Measurements from ENCODE around the gene KCTD2. TPM values are rescaled to one million over a fixed set of nuclear protein-coding genes. Genes with fewer than 3 reads are reported as not detected.

The KCTD2 gene
- total RNA-seq, 4 donors from 2014 or later = 22.5 to 38.3 (median 28.6) TPM

DNA sequence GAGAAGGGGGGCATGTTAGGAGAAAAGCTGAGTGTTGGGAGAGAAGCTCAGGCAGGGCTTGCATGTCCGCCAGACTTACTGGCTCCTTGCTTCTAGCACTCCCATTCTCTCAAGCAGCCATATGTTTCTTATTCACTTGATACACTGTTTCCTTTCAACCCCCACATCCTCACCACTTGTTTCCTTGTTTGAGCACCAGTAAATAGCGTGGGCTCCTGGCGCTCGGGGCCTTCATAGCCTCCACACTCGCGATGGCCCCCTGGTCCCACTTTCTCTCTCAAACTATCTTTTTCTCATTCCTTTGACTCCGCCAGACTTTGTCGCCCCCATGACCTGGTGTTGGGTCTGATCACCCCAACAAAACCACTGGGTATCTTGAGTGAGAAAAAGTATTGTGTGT lies 16.9 kb upstream of the KCTD2 start:
- no peak for TF ChIP-seq POLR2A (IDR thresholded peaks at IDR 0.05)
- TF ChIP-seq CTCF (IDR thresholded peaks at IDR 0.05) = no peak
- intact Hi-C loops (cut with DNase I; ENCODE audit: low total_unique reads) = no loop called here
- DNase-seq (ENCODE audit: low spot score in 2 of 2) = no peak
- WGBS, 2 donors = 90 to 93% methylated on average over 8 of the region's 8 CpGs
- H3K4me3 ChIP-seq (ENCODE audit: low read depth, poor library complexity, severe bottlenecking) = no peak overlapping the region

DNA sequence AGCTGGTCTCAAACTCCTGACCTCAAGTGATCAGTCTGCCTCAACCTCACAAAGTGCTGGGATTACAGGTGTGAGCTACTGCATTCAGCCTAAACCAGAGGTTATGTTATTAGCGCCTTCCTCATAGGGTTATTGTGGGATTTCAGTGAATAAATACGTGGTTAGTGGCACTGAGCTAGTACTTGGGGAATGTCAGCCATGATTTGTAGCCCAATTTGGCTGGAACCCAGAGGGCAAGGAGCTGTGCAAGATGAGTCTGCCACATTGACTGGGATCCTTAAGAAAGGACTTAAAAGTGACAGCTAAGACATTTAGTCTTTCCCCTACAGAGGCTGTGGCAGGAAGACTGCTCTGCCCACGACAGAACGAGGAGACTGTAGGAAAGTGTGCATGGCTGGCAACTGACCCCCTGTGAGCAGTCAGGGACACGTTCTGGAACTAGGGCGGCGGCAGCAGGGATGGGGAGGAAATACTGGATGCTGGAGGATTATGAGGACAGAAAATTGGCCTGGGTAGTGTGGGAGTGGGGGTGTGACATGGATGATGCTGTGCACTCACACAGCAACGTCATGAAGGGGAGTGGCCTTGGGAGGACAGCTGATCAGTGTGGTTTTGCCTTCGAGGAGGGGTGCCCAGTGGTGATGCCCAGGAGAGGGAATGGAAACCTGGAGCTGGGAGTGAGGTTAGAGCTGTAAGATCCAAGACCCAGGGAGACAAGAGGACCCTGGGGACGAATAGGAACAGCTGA lies 14.9 kb upstream of the KCTD2 start:
- intact Hi-C loops (cut with DNase I; ENCODE audit: low total_unique reads) = no loop called here
- TF ChIP-seq POLR2A (IDR thresholded peaks at IDR 0.05) = no peak
- no peak for TF ChIP-seq CTCF (IDR thresholded peaks at IDR 0.05)
- WGBS, 2 donors = 4 to 10% methylated on average over 10 of the region's 10 CpGs
- no peak overlapping the region for H3K4me3 ChIP-seq (ENCODE audit: low read depth, poor library complexity, severe bottlenecking)
- DNase-seq (ENCODE audit: low spot score in 2 of 2) = peak; percentile 80 to 96

DNA sequence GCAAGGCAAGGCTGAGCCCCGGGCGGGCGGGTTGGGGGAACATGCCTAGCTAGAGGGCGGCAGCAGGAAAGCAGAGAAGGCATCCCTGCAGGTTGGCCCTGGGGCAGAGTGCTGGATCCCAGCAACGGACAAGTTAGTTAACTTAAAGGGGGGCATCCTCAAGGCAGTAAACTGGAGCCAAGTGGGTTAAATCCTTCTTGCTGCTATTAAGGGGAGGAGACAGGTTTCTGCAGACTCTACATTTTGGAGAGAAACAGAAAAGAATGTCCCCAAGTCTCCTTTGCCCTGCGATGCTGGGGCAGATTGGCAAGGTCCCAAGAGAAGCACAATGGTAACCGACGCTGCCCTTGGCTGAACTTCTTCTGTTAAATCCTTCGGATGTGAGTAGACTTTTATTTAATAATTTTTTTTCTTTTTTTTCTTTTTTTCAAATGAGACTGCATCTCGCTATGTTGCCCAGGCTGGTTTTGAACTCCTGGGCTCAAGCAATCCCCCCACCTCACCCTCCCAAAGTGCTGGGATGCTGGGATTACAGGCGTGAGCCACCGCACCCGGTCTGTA lies 14.2 kb upstream of the KCTD2 start:
- intact Hi-C loops (cut with DNase I; ENCODE audit: low total_unique reads) = no loop called here
- 1 to 2% methylated on average over 13 of the region's 13 CpGs for WGBS, 2 donors
- DNase-seq (ENCODE audit: low spot score in 2 of 2) = no peak
- no peak overlapping the region for H3K4me3 ChIP-seq (ENCODE audit: low read depth, poor library complexity, severe bottlenecking)
- no peak for TF ChIP-seq POLR2A (IDR thresholded peaks at IDR 0.05)
- TF ChIP-seq CTCF (IDR thresholded peaks at IDR 0.05) = no peak

DNA sequence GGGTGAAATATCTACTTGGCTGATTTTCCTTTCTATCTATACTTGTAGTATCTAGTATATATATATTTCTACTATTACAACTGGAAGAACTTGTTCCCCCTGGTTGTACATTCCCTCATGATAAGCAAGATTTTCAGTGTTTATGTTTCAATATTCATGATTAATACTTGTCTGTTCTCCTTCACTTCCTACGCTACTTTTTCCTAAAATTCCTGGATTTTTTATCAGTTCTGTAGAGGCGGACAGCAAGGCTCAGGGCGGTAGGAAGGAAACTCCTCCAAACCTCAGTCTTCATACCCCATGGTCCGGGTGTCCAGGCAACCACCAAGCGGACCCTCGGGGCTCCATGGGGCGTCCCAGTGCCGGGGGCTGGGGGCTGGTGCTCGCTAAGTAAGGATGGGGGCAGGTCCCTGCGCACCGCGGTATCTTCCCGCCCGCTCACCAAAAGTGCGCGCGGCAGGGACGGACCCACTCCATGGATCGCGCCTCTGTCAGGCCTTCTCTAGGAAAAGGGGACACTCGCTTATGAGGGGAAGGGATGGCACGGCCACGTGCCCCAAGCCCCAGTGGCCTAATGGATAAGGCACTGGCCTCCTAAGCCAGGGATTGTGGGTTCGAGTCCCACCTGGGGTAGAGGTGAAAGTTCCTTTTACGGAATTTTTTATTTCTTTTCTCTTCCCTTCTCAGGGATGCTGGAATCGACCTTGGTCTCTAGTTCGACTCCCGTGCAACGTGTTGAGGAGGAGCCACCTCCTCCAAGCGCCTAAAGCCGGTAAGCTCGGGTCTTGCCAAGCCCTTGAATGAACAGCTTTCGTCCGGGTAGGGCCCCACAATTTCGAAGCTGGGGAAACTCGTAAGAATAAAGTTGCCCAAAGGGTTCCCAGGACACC lies 13.4 kb upstream of the KCTD2 start:
- peak overlapping the region; percentile 23 for H3K4me3 ChIP-seq (ENCODE audit: low read depth, poor library complexity, severe bottlenecking)
- TF ChIP-seq POLR2A (IDR thresholded peaks at IDR 0.05) (no peak), CTCF (IDR thresholded peaks at IDR 0.05) (no peak)
- intact Hi-C loops (cut with DNase I; ENCODE audit: low total_unique reads) = no loop called here
- peak; percentile 95 to 99 for DNase-seq (ENCODE audit: low spot score in 2 of 2)
- WGBS, 2 donors = 1 to 7% methylated on average over 31 to 33 of the region's 36 CpGs

DNA sequence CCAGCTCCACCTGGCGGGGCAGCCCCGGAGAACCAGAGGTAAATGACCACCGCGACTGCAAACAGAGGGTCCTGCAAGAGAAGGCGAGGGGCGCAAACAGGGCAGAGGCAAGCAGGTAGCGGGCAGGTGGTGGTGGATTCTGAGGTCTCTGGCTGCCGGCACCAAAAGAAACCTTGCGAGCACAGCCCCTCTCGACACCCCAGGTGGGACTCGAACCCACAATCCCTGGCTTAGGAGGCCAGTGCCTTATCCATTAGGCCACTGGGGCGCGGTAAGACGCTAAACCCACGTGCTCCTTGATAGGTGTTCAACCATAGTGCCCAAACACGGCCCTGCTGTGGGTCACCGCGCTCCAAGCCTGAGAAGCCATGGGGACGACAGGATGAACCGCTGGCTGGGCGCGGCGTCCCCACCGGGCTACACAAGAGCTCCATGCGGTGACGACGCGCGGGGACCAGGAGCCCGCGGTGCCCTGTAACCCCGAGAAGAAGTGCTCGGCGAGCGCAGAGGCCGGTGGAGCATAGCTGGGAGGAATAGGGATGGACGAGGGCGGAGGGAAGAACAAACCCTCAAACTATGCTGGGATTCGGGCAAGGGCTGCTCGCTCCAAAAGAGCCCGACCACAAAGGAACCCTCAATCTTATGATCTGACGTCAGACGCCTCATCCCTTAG lies 12.7 kb upstream of the KCTD2 start:
- peak; percentile 84 to 98 for DNase-seq (ENCODE audit: low spot score in 2 of 2)
- no peak for TF ChIP-seq POLR2A (IDR thresholded peaks at IDR 0.05)
- TF ChIP-seq CTCF (IDR thresholded peaks at IDR 0.05) = no peak
- peak overlapping the region; percentile 63 for H3K4me3 ChIP-seq (ENCODE audit: low read depth, poor library complexity, severe bottlenecking)
- WGBS, 2 donors = 8 to 9% methylated on average over 43 of the region's 43 CpGs
- intact Hi-C loops (cut with DNase I; ENCODE audit: low total_unique reads) = no loop called here

All from lower leg skin (tissue), 4 donors.